Activated CD4-positive, alpha-beta T cell treated with anti-CD3 and anti-CD28 coated beads, Interleukin-2, amount 50 U/mL, for 48 hours (primary cell): ENCODE measurements around the gene ATXN7L2.
"Not testable (repeated sequence)": the region's sequence is repeated elsewhere in the genome, so short reads cannot be mapped to it uniquely, and the experiment has no call there.

Source experiments
- DNase-seq, 2 experiments: peaks; one replicate each; pipeline ENCODE4 v3.0.0-alpha.2; 2020

The ATXN7L2 gene, protein sequence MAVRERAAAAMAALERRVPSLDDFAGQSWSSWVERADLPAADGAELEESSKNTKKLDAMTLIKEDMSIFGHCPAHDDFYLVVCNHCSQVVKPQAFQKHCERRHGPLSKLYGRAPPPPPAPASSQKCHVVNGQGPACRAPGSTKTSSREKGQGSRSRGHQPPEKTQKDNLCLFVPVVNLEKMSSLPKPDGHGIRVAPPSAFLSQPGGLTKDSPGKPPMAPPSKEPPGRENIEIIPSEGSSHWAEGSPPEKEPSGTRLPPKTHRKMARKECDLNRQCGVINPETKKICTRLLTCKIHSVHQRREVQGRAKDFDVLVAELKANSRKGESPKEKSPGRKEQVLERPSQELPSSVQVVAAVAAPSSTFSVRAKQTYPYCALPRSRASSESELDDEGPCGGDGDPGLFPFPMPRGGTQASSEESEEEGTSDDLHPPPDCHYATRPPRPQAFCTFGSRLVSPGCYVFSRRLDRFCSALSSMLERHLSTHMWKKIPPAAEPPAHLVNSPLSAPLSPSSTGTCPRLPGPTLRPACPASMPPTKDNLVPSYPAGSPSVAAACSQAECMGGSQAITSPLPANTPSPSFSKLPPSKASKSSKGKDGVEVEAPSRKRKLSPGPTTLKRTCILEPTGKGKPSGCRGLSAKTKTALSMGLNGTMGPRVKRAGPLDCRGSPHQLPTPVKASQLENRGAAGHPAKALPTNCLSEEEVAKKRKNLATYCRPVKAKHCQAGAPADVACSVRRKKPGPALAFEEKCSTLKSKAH

DNA sequence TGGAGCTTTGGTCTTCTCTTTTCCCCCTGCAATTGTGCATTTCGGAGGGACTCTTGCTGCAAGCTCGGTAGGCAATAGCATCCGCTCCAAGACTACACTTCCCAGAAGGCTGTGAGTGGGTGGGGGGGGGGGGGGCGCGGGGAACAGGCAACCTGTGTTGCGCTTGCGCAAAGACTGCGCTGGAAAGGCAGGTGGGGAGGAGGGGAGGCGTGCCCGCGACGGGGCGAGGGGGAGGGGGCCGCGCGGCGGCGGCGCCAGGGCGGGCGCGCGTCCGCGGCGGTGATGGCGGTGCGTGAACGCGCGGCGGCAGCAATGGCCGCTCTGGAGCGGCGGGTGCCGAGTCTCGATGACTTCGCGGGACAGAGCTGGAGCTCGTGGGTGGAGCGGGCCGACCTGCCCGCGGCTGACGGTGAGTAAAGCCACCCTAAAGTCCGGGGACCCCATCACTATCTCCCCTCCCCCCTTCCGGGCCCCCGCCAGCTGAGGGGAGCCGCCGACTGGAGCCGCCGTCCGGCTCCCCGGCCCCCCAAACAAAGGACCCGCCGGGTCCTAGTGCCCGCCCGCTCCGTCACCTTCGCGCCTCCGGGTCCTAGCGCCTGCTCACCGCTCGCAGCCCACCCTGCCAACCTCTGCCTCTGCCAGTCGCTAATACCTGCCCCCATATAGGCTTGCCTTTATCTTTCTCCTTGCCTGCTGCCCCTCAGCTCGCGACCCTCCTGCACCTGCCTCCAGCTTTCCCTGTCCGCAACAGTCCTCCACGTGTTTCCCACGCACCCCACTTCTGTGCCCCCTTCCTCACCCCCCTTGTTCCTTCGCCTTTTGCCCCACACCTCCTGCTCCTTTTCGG lies at the start of gene ATXN7L2:
Gene ATXN7L2, plus strand, starts transcription at position 234 of the 847 bp plus-strand sequence. Its CDS starts 49 bp downstream, at position 283.
- peak; percentile 88 to 89 for DNase-seq

DNA sequence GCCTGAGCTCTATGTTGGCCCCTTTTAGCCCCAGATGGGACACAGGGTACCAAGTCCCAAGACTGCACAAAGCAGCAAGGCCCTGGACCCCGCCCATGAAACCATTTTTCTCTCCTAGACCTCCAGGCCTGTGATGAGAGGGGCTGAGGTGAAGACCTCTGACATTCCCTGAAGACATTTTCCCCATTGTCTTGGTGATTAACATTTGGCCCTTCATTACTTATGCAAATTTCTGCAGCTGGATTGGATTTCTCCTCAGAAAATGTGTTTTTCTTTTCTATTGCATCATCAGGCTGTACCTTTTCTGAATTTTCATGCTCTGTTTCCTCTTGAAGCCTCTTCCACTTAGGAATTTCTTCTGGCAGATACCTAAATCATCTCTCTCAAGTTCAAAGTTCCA lies 49.2 kb upstream of the ATXN7L2 start:
- no peak for DNase-seq

DNA sequence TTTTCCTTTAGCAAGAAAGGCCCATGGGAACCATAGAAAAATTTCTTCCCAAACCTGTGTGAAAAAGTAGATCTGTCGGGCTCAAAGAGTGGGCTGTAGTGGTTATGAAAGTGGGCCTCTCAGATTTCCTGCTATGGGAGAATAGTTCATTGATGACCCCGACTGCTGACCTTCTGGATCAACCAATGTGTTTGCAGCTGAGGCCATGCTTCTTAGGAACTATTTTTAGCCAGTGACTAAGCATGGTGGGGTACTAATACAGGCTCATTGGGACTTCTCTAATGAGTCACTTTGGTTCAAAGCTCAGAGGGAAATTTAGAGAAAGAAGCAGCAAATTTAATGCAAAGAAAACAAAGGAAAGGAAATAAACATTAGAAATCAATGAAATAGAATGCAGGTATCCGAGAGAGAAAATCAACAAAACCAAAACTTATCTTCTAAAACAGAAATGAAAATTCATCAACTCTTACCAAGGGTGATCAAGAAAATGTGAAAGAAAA lies 44.9 kb upstream of the ATXN7L2 start:
- DNase-seq = no peak

DNA sequence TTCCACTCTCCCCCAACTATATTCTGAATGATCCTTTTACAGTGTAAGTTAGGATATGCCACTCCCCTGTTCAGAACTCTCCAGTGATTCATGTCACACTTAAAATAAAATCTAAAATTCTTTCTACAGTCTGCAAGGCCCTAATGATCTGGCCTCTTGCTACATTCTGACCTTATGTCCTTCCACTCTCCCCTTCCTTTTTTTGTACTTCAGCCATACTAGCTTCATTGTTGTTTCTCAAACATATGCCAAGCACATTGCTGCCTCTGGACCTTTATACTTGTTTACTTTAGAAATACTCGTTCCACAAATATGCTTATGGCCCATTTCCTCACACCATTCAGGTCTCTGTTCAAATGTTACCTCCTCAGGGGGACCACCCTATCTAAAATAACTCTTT lies 42.6 kb upstream of the ATXN7L2 start:
- DNase-seq = no peak

DNA sequence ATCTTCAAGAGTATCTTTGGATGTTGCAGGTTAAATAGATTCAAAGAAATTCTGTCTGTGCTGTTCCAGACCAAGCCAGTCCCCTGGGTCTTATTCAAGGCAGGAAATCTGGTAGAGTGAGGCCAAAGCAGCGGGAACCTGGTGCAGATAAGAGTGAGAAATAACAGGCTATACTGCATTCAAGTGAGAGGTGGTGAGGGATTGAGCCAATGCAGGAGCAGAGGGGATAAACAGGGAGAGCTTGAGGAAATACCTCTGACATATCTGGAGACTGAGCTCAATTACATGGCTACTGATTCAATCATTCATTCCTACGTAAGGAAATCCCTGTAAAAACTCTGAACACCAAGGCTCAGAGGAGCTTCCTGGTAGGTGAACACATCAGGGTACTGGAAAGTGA lies 40.2 kb upstream of the ATXN7L2 start:
- DNase-seq = no peak

DNA sequence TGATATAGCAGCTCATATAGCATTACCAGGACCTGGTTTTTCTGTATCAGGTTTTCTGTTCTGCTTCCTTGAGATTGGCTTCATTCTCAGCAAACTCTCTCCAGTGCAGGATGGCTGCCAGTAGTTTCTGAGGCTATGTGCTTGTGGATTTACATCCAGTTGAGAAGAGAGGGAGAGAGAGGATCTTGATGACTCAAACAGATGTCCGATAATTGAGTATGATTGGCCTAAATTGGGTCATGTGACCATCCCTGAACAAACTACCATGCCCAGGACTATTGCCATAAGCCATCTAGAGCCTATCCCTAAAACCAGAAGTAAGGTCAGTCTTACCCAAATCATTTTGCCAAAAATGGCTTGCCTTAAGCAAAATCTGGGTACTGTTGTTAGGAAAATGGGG lies 39.4 kb upstream of the ATXN7L2 start:
- no peak for DNase-seq

DNA sequence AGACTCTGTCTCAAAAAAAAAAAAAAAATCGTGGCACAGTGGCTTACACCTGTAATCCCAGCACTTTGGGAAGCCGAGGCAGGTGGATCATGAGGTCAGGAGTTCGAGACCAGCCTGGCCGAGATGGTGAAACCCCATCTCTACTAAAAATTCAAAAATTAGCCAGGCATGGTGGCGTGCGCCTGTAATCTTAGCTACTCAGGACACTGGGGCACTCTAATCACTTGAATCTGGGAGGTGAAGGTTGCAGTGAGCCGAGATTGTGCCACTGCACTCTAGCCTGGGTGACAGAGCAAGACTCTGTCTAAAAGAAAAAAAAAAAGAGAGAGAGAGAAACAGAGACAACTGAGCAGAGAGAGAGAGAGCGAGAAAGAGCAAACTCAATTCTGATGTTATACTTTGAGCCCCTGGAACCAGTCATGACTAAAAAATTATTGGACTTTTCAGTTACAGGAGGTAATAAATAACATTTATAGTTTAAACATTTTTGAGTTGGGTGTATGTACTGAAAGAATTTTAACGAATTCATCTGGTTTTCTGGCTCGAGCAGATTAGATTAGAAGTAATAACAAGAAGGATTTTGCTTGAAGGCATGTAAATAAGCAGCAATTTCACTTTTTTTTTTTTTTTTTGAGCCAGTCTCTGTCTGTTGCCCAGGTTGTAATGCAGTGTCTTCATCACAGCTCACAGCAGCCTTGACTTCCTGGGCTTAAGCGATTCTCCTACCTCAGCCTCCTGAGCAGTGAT lies 37.6 kb upstream of the ATXN7L2 start:
- not testable (repeated sequence) for DNase-seq

DNA sequence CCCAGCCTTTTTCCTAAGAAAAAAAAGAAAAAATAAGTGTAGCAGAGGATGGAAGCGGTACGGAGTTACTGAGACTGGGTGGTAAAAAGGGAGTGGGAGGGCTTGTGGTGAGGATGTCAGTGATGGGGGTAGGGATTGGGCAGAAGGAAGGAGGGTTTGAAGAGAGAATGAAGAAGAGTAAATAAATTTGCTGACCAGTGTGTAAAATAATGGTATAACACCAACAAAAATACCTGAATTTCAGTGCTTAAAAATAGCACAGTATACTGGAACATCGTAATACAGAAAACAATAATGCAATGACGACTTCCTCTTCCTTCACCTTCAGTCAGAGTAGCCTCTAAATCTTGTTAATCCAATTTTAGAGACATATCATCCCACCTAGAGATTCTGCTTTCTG lies 36.2 kb upstream of the ATXN7L2 start:
- DNase-seq = no peak

DNA sequence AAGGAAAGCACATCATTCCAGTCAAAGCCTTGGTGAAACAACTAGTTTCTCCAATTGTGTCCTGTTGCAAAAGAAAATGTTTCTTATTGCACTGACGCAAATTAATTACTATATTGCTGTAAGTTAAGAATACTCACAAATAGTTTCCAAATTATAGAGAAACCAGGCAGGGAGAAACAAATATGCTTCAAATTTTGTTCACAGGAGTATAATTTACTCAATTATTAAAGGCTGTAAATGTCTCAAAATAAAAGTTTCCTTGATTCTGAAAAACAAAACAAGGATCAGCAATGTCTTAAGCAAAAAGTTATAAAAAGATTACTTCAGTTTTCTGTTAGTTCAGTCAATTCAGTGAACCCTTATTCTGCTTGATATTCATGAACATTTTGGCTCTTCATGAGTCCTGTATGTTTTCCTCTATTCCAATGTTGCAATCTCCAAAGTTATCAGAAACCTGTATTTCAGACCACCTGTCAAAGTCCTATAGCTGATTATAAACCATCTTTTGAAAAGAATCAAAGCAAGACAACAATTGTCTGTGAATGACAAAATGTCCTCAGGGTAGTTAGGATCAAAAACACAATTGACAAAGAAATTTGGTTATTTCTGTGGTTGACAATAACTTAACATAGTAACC lies 29.1 kb upstream of the ATXN7L2 start:
- DNase-seq = no peak

DNA sequence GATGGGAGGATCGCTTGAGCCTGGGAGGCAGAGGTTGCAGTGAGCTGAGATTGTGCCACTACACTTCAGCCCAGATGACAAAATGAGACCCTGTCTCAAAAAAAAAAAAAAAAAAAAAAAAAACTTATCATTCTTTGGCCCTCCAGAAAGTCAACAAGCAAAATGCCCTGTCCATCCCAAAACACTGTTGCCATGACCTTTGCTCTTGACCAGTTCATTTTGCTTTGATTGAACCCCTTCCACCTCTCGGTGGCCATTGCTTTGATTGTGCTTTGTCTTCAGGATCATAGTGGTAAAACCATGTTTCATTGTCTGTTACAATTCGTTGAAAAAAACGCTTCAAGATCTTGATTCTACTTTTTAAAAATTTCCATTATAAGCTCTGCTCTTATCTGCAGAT lies 25.9 kb upstream of the ATXN7L2 start:
- no peak for DNase-seq

DNA sequence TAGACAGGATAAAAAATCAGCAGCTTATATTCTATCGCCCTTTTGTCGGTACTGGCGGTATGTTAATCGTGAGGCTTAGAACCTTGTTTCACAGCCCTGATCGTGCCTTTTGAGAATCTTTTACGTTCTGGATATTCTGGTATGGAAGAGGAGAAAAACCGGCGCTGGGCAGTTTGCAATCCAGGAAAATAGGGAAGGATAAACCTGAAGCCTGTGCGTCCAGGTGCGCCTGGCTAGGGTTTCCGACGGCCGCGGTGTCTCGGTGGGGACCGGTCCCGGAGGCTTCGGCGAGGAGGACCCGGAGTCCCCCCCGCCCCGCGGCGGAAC lies 17.6 kb upstream of the ATXN7L2 start:
- no peak for DNase-seq

DNA sequence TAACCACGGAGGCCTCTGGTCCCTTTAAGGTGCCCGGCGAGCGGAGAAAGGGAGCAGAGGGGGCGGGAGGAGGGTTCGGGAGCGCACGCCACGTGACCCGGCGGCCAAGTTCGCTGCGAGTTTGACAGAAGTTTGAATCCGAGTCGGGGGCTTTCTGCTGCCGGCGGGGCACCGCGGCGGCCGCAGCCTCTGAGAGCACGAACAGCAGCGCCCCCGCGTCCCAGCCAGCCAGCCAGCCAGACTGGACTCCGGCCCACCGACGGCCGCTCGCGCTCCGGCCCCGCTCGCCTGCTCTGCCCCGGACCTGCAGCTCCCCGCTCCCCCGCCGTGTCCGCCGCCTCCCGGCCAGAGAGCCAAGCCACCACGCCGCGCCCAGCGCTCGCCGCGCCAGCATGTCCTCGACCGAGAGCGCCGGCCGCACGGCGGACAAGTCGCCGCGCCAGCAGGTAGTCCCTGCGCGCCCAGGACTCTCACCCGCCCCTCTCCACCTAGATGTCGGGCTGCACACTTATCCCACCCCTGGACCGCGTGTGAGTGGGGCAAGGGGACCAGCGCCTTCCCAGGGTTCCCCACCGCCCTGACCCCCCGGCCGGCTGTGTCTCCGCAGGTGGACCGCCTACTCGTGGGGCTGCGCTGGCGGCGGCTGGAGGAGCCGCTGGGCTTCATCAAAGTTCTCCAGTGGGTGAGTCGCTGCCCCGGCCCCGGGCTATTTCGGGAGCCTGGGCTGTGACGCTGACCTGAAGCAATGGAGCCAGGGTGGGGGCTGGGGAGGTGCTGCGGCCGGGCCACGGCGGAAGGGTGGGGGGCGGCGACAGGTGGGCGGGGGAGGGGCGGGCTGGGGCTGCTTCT lies 17.0 kb upstream of the ATXN7L2 start, which contains the start of gene SYPL2:
Gene SYPL2, plus strand, starts transcription at position 95 of the 849 bp plus-strand sequence. Its CDS starts 298 bp downstream, at position 393.
- DNase-seq = peak in 1 of 2 experiments; percentile 15

DNA sequence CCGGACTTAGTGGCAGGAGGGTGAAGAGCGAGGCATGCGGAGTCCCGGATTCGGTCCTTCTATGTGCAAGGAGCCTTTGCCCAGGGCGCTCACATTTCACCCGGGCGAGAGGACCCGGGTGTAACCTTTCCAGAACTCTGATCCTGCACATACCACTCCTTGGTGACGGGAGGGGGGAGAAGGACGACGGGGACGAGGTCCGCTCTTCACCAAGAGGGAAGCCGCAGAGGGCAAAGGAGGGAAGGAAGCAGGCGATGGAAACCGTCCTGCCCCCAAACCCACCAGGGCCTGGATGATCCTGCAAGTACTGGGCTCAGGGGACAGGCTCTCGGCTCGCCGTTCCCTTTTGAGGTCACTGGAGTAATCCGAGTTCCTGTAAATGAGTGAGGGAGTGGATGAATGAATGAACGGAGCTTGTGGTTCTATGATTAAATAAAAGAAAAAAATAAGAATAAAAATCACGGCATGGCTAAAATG lies 16.4 kb upstream of the ATXN7L2 start:
- DNase-seq = no peak

DNA sequence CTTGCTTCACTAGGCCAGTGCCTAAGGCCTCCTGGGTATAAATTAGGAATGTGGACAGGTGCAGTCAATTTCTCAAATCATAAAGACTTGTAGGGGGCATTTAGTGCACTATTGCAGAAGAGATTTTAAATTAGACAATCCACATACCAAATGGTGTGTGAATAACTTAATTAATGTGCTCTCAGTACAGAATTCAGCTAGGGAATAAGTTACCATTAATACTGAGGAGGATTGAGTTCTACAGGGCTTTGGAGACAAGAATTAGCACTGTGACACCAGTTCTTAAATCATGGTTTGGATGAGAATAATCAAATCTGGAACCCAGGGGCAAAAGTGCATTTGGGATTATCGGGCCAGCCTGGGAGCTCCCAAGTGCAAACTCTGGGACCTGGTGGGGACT lies 15.6 kb upstream of the ATXN7L2 start:
- DNase-seq = no peak

DNA sequence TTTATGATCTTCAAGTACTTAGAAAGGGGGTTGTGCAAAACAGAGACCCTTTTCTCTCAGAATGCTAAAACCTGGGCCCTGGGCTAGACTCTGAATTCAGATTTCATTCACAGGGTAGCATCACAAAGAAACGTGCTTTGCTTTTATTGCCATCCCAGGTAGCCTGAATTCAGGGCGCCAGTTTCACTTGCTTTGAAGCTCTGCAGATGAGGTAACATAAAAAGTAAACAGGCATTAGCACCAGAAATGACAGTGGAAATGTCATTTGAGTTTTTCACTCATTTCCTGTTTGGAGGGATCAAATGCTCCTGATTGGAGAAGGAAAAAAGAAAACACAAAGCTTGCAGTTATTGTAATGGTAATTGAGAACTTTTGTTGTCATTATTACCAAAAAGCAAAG lies 14.8 kb upstream of the ATXN7L2 start:
- no peak for DNase-seq

DNA sequence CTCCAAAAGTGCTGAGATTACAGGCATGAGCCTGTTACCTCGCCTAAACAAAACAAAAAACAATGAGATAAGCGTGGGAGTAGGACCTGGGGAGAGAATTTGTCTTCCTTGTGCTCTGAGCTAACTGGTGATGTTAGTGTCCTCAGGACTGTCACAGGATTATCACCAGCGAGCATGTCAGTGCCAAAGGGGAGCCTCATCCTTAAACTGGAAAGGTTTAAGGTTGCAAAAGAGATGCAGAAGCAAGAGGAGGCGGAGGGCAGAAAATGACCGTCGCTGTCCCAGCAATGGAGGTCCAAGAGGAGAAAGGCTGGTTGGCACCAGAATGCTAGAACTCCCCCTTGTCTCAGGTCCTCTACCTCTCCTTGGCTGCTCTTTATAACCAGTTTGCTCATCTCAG lies 13.5 kb upstream of the ATXN7L2 start:
- no peak for DNase-seq

DNA sequence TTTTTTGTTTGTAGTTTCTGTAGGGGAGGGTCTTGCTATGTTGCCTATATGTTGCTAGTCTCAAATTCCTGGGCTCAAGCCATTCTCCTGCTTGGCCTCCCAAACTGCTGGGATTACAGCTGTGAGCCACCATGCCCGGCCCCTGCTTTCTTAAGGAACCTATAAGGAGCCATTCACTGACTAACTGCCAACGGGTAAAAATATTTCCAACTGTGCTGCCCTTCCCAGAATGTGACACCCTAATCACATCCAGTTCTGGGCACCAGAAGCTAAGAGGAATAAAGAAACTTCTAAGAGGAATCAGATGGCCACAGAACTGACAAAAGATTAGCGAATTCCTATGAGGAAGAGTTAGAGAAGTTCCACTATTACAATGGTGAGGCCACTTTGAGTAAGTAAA lies 10.9 kb upstream of the ATXN7L2 start:
- DNase-seq = no peak

DNA sequence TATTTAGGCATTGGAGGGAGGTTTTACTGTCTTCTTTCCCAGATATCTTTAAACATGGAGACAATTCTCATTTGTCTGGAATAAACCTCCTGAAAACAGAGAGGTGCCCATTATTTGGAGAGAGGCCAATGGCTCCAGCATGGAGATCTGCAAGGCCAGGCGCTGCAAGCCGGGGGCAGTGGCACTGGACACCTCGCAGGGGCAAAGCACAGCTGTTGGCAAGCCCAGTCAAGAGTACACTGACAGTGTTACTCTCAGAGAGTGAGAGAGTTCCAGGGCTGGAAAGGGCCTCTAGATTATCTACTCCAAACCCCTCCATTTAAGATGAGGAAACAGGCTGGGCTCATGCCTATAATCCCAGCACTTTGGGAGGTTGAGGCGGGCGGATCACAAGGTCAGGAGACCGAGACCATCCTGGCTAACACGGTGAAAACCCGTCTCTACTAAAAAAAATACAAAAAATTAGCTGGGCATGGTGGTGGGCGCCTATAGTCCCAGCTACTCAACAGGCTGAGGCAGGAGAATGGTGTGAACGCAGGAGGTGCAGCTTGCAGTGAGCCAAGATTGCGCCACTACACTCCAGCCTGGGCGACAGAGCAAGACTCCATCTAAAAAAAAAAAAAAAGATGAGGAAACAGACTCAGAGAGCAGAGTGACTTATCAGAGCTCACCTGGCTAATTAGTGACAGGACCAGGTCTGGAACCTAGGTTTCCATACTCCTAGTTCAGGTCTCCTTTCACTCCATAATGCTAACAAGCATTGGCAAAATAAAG lies 10.2 kb upstream of the ATXN7L2 start:
- DNase-seq = not testable (repeated sequence)

DNA sequence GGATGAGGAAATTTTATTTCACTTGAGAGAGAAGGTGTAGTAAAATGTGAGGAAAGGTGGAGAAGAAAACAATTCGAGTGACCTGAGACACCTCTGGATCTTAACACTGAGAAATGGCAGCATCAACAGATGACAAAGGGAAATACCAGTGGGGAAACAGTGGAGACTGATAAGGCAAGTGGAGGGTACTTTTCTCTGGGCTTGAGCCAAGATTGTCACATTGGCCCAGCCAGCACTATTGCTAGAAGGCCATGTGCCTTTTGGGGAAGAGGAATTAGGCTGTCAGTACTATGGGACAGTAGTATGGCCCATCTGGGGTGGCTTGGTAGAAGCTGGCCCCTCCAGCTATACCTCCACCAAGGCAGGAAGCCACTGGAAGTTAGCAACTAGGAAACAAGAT lies 9.0 kb upstream of the ATXN7L2 start:
- DNase-seq = no peak

DNA sequence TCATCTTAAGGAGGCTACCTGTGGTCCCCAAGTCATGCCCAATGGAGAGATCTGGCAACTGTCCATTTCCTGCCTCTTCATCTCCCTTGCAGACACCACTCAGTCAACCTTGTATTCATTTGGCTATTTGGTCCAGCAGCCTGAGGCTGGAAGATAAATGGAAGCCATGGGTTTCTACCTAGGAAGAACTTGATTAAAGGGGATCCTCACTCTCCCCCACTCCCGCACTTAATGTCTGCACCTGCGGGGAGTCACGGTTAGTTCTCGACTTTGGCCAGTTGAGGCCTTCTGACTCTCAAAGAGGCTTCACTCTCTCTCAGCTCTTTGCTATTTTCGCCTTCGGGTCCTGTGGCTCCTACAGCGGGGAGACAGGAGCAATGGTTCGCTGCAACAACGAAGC lies 8.4 kb upstream of the ATXN7L2 start:
- no peak for DNase-seq
